GM19467 (cell line): ENCODE measurements around the gene QPCT.
A peak's percentile ranks its signal among the peaks of the same experiment; 100 is the strongest.
"Not testable (repeated sequence)": the region's sequence is repeated elsewhere in the genome, so short reads cannot be mapped to it uniquely, and the experiment has no call there.

ENCODE experiments used
- ATAC-seq: cut with Tn5 transposase; IDR thresholded peaks from one replicate; pipeline ENCODE4 v1.9.1; 2021; ENCODE audit warnings: mild to moderate bottlenecking, moderate library complexity; ENCODE audit not compliant: unreplicated experiment

The QPCT gene

DNA sequence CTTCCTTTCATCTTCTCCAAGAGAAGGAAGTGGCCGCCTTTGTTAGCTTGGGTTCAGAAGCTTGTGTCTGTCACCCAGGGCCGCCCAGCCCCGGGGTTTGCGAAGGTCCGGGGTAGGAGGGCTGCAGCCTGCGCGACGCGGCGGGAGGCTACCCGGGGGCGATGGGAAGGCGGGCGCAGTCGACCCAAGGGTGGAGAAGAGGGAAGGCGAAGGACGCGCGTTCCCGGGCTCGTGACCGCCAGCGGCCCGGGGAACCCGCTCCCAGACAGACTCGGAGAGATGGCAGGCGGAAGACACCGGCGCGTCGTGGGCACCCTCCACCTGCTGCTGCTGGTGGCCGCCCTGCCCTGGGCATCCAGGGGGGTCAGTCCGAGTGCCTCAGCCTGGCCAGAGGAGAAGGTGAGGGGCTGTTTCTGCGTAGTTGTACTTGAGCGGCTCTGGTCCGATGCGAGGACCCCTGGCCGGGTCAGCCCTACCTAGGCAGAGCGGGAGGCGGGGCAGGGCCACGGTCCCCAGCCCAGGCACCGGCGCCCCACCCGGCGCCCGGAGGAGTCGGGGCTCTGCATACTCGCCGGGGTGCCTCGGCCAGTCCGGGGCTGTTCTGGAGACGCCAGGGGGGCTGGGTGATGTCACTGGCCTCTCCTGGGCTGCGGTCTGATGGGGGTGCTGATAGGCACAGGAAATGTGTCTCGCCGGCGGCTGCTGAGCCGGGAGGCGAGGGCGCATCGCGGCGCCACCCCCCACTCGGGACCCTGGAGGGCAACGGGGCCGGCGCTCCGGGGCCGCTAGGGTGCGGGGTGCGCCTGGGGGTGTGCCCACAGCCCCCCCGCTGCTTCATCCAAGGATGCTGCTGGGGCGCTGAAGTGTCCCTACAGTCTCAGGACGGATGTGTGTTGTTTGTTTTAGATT is at the start of gene QPCT:
Gene QPCT (plus strand): TSS at position 178 of the 909 bp plus-strand sequence. CDS start 102 bp downstream, at position 280.
- ATAC-seq: no peak

DNA sequence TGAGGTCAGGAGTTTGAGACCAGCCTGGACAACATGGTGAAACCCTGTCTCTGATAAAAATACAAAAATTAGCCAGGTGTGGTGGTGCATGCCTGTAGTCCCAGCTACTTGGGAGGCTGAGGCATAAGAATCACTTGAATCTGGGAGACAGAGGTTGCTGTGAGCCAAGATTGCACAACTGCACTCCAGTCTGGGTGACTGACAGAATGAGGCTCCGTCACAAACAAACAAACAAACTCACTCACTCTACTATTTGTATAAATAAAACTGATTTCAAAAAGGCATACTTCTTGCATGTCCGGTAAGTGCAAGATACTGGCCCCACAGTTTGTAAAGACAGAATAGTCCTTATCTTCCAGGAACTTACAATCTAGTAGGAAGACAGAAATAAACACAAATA is 49.6 kb upstream of the QPCT start:
- ATAC-seq: not testable (repeated sequence)

DNA sequence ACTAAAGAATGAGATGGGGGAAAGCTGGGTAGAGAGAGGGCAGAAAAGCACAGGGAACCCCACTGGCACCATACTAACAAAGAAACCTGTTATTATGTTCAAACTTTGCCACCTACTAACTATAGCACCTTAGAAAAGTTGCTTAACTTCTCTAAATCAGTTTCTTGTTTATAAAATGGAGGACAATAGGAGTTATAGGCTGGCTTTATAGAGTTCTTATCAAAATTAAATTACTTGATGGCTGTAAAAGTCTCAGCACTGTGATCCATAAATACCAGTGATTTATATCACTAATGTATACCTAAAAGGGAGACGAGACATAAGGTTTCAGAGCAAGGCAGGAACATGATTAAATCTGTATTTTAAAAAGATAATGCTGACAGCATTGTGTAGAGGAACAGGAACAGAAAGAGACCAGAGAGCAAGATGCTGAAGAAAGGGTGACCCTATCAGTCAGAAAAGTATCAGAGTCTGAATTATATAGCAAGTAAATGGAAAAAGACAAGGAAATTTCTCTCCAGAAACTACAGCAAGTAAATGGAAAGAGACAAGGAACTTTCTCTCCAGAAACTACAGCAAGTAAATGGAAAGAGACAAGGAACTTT is 48.9 kb upstream of the QPCT start:
- ATAC-seq: no peak

DNA sequence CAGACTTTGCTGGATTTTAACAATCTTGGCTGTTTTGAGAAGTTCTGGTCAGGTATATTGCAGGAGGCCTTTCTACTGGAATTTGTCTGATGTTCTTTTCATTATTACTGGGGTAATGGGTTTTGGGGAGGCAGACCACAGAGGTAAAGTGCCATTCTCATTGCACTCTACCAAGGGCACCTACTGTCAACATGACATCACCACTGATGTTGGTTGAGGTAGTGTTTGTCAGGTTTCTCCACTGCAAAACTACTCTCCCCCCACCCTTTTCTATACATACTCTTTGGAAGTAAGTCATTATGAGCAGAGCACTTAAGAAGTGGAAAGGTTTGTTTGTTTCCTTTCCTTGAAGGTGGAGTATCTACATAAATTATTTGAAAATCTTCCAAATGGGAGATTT is 46.8 kb upstream of the QPCT start:
- ATAC-seq: no peak

DNA sequence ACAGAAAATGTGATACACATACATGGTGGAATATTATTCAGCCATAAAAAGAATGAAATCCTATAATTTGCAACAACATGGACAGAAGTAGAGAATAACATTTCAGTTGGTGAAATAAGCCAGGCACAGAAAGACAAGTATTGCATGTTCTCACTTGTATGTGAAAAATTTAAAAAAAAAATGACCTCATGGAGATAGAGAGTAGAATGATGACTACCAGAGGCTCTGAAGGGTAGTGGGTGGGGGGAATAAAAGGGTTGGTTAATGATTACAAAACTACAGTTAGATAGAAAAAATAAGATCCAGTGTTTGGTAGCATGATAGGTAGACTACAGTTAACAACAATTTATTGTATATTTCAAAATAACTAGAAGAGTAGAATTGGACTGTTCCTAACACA is 44.3 kb upstream of the QPCT start:
- ATAC-seq: no peak

DNA sequence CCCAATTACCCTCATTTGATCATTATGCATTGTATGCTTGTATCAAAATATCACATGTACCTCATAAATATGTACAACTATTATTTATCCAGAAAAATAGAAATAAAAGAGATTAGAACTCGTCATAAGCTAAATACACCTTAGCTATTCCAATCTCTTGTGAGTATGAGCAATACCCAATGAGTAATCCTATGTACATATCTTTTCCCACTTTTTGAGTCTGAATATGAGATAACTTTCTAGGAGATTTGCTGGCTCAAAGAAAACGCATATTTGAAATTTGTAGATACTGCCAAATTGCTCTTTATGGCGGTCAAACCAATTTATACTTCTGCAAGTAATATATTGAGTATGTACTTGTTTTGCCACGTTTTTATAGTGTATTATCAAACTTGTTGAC is 43.9 kb upstream of the QPCT start:
- ATAC-seq: no peak

DNA sequence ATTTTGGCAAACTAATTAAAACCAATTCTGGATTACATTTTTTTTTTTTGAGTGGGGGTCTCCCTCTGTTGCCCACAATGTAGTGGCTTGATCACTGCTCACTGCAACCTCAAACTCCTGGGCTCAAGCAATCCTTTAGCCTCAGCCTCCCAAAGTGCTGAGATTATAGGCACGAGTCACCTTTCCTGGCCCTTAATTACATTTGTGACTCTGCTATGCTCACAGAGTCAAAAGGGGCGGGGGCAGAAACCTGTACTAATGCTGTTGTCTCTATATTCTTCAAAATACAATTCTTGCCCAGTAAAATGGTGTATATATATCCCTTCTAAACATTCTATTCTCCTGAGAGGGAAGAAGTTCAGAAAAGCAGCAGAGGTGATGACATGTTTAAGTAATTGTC is 43.0 kb upstream of the QPCT start:
- ATAC-seq: no peak

DNA sequence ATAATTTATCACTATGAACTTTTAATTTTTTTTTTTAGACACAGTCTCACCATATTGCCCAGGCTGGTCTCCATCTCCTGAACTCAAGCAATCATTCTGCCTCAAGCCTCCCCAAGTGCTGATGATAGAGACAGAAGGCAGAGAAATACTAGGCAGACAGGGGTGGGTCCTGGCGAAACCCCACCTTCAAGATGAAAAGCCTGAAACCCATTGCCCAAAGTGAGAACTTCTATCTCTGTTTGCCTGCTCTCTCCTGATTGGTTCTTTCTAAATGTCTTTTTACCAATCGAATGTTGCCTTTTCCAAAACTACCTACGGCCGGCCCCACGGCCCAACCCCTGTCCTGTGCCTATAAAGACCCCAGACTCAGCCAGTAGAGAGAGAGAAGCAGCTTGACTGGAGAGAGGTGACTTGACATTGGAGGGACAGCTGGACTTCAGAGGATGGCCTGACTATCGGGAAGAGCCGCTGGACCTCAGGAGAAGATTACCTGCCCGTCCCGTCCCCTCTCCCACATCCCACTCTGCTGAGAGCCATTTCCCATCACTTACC is 41.7 kb upstream of the QPCT start:
- ATAC-seq: no peak

DNA sequence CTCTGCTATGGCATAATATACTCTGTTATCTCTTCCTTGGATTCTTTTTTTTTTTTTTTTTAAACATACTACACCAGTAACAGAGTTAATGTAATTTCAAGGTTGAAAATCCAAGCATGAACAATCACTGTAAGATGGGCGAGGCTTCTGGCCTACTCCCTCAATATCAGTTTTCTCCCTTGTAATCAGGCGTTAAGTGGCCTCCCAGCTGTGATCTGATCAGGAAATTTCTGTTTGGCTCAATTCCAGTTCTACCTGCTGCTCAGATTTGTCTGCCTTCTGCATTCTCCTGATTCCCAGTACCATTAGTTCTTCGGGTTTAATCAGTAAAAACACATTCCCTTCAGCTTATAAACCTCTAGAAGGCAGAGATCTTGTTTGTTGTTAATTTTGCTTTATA is 38.4 kb upstream of the QPCT start:
- no peak for ATAC-seq

DNA sequence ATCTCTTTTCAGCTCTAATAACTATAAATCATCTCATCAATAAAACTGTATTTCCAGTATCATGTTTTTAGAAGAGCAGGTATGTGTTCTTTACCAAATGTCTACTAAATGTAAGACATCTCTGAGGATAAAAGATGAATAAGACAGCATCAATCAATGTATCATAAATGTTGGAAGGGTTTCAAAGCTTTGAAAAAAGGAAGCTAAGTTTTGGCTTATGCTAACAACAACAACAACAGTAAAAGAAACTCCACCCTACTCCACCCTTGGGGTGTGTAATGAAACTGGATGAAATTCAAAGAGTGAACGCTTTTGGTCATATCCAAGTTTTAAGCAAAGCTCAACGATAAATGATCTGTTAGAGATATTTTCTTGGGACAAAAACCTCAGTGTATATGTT is 36.9 kb upstream of the QPCT start:
- no peak for ATAC-seq

DNA sequence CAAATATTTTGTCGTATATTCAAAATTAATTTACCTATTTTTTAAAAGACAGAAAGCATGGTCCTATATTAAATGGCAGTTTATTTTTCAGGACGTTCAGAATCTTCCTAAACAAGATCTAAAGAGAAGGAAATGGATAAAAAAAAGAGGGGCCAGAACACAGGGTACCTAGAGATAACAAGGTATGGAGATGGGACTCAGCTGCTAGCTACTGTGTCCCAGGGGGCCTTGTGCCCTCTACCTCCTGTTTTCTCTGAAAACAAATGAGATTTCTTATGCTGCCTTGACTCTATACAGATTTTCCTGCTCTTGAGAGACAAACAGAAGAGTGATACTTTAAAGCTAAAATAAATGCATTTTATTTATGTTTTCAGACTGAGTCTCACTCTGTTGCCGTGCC is 29.1 kb upstream of the QPCT start:
- ATAC-seq: no peak

DNA sequence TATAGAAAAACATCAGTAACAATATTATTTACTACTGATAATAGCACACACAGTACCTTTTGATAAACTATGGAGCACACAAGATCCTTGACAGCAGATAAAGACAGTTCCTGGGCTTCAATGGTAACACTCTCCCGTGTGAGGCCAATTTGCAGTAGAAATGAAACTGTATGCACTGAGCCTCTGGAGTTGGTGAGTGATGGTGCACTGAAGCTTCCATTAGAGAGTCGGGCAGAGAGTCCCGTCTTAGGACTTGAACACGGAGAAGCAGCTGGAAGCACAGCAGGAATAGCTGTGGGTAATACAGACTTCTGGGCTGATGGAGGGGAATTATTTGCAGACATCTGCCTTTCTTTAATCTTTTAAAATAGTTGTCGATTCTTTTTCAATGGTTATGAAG is 28.2 kb upstream of the QPCT start:
- no peak for ATAC-seq

DNA sequence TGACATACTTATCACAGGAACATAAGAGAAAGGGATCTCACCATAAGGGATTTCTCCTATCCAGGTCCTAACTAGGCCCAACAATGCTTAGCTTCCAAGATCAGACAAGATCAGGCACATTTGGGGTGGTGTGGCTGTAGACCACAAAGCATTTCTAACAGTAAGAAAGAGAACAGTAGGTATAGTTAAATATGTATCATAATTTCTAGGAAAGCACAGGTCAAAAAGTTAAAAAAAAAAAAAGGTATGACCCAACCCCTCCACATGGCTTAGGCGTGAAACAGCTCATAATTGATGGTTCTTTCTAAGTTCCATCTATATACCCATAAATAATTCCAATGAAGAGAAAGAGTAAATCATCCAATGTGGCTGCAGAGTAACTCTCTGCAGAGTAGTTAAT is 26.7 kb upstream of the QPCT start:
- no peak for ATAC-seq

DNA sequence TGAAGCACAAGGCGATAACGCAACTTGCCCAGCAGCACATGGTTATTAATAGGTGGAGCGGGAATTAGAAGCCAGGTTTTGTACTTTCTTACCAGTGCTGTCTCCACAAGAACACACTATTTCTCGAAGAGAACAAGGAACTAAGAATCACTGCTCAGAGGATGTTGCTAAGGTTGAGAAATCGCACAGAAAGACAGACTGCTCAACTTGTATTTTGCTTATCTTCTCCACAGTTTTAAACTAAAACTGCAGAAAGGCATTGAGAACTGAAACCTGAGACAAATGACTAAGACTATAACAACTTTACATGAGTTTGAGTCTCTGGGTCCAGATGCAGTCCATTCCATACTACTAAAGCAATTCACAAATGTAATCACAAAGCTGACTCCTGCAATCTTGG is 26.0 kb upstream of the QPCT start:
- peak; percentile 64 for ATAC-seq

DNA sequence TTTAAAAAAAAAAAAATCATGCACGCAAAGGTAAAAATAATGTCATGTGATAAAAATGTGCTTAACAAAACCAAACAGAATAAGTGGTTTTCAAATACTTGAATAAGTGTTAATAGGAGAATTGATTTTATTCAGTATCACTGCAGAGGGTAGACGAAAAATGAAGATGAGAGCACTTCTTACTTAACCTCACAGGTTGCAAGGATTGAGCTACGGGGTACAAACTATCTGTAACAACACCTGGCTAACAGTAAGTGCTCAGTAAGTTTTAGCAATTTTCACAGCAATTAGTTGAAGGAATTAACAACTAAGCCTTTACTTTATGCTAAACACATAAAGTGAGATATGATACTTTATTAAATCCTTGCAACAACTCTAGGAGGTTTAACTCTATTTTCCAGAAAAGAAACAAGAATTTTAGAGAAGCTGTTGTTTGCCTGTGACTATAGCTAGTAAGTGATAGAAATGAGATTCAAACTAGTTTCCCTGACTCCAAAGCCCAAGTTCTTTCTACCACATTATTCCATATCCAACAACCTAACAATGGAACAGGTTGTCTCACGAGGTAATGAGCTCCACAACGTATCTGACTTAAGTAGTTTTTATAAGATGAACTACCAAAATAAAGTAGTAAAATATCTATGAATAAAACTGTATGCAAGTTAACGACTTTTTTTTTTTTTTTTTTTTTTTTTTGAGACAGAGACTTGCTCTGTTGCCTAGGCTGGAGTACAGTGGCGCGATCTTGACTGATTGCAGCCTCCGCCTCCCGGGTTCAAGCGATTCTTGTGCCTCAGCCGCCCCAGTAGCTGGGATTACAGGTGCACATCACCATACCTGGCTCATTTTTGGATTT is 24.4 kb upstream of the QPCT start:
- no peak for ATAC-seq

DNA sequence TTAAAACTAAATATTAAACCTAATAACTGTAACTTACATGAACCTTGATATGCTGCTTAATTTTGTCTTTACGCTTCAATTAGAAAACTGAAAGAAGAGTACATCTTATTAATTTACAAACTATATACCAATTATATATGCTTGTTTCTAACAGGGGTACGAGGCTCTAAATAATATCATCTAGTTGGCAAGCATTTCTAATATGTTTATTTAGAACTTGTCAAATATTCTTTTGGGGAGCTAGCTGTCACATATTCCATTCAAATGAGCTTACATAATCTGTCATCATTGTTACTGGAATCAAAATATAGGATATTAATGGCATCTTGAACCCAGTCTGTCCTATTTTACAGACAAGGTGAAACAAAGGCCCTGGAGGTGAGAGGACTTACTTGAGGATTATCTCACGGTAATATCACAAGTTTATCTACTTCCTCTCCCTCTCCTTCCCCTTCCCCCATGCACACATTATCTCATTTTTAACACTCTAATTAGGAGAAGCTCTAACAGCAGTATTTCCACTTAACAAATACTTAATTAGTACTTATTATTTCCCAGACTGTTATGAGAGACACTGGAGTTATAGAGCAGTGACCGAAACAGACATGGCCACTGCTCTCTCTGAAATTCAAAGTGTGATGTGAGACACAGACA is 23.3 kb upstream of the QPCT start:
- ATAC-seq: no peak

DNA sequence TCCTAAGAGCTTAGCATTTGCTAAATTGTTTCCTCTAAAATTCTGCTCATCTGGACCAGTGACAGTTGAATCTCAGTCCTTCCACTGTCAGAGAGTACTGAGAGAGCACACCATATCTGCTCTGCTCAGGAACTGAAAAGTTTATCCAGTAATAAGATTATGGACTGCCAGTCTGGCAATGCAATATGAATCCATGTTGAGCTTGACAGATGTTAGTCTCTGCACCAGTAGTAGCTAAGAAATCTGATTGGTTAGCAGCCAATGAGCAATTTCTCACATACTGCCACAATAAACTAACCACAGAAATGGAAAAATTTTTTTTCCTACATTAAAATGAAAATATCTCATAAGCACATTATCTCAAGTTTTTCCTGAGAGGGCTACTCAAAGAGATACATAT is 22.1 kb upstream of the QPCT start:
- ATAC-seq: no peak

DNA sequence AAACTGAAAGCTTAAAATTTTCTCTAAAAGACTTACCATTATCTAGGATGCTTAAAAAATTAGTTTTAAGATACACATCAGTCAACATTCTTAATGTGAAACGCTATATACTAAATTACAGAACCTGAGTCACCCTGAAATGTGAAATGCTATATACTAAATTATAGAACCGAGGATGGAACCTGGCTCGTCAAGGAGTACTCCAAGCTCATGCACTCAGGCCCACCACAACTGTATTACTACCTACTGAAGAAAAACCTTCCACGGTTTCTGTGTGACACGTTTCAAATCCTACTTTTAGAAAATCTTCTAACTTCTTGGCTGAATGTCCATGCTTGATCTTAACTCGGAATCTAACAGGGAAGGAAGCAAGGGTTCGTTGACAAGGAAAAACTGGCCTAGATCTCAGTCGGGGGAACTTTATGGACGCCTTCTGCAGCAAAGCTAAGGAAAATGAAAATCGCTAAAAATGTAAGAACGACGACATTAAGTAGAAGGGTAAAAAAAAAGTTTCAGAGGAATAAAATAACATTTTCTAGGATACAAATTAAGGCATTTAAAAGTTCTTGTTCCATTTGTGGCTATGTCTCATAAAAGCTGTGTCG is 21.2 kb upstream of the QPCT start:
- ATAC-seq: no peak

DNA sequence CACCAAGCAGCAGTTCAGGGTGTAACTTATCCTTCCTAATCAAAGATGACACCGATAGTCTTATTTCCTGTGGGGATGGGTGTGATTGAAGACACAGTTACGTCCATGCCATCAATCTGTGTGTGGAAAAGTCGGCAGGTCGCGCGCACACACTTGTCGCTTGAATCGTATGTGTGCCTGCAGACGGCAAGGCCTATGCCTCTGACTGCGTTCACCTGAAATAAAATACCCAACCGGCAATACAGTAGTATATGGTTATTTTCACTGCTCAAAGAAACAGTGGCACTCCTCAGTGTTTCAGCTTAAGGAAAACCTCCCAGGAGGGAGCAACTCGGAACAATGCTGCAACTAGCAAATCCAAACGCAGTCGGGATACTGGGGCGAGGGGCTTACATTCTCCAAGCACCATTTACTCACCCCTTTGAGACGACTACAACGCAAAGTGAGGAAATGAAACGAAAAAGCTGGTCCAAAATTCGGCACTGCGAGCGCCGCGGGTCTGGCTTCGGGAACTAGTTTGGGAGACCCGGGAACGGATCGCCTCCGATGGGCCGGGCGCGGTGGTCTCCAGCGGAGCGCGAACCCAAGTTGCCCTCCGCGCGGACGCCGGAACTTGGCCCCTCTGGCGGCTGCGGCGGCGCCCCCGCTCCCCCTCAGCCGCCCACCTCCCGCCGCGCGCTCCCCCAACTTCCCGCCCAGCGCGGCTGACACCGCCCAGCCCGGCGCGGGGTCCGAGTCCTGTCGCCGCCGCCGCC is 20.5 kb upstream of the QPCT start:
- ATAC-seq: peak; percentile 22

DNA sequence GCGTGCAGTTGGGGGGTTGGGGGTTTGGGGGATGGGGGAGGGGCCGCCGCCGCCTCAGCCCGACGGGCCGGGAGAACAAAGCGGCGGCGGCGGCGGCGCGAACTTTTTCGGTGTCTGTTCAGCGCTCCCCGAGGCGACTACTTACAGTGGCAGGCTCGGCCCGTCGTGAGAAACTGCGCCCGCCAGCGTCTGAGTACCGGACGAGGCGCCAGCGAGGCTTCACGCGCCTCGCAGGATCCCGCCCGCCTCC is 20.0 kb upstream of the QPCT start:
- ATAC-seq: no peak
